GM19193 (cell line): ENCODE results near the gene NPHP3.

Source experiments
- POLR2A ChIP-seq: IDR thresholded peaks from 4 replicates; pipeline ENCODE4 v1.6.1; 2011; ENCODE audit not compliant: insufficient read depth, insufficient read length; ENCODE audit errors: extremely low read depth

NPHP3 gene

GRCh38 chr3:132713977-132714727 lies 8.1 kb downstream of the NPHP3 start:
- TF ChIP-seq POLR2A, result no peak

- TF ChIP-seq POLR2A, result no peak
Observed at GRCh38 chr3:132710311-132710710, 11.9 kb downstream of the NPHP3 start.

- no peak for TF ChIP-seq POLR2A
Observed at GRCh38 chr3:132709761-132710160, 12.4 kb downstream of the NPHP3 start.

GRCh38 chr3:132703733-132704132 lies 18.5 kb downstream of the NPHP3 start:
- no peak for TF ChIP-seq POLR2A

GRCh38 chr3:132695422-132695821 lies 26.8 kb downstream of the NPHP3 start:
- no peak for TF ChIP-seq POLR2A

GRCh38 chr3:132694991-132695390 lies 27.2 kb downstream of the NPHP3 start:
- no peak for TF ChIP-seq POLR2A

- TF ChIP-seq POLR2A, result no peak
Observed at GRCh38 chr3:132690040-132690439, 32.2 kb downstream of the NPHP3 start.

GRCh38 chr3:132682201-132682600 lies 40.0 kb downstream of the NPHP3 start:
- no peak for TF ChIP-seq POLR2A

- TF ChIP-seq POLR2A, result no peak
Observed at GRCh38 chr3:132681421-132681820, 40.8 kb downstream of the NPHP3 start.

- TF ChIP-seq POLR2A, result no peak
Observed at GRCh38 chr3:132679911-132680310, 42.3 kb downstream of the NPHP3 start.

- no peak for TF ChIP-seq POLR2A
Observed at GRCh38 chr3:132675408-132675807, 46.8 kb downstream of the NPHP3 start.

- no peak for TF ChIP-seq POLR2A
Observed at GRCh38 chr3:132669256-132669777, 52.9 kb downstream of the NPHP3 start.

GRCh38 chr3:132665230-132665745 lies 56.9 kb downstream of the NPHP3 start:
- TF ChIP-seq POLR2A, result no peak

GRCh38 chr3:132662212-132662611 lies 60.0 kb downstream of the NPHP3 start:
- no peak for TF ChIP-seq POLR2A

- no peak for TF ChIP-seq POLR2A
Observed at GRCh38 chr3:132661101-132661500, 61.1 kb downstream of the NPHP3 start.

GRCh38 chr3:132660811-132661070 lies 61.5 kb downstream of the NPHP3 start:
- TF ChIP-seq POLR2A, result no peak

GRCh38 chr3:132660052-132660810 lies 62.0 kb downstream of the NPHP3 start, which contains the start of gene UBA5:
Gene UBA5, plus strand, starts transcription at chr3:132660329. Its CDS starts 209 bp downstream, at chr3:132660538.
- peak; percentile 80 for TF ChIP-seq POLR2A
